H1 (cell line): ENCODE results near the gene UBE4B. TPM values are rescaled to one million over a fixed set of nuclear protein-coding genes. Genes with fewer than 3 reads are reported as not detected.

Experiments used
- ATF2 ChIP-seq: IDR thresholded peaks from 2 replicates; pipeline ENCODE4 v1.6.1; 2012; ENCODE audit warnings: low read length, inconsistent platforms
- CTBP2 ChIP-seq: IDR thresholded peaks from 2 replicates; pipeline ENCODE4 v1.7.0; 2011; ENCODE audit warnings: borderline replicate concordance, mild to moderate bottlenecking, moderate library complexity, mixed read lengths, low read length; ENCODE audit not compliant: insufficient read depth, insufficient read length
- JUN ChIP-seq: IDR thresholded peaks from 2 replicates; pipeline ENCODE4 v1.6.1; 2011; ENCODE audit warnings: low read depth, mild to moderate bottlenecking, improper control_type of control experiment, low read length
- MAX ChIP-seq: IDR thresholded peaks from 2 replicates; pipeline ENCODE4 v1.6.1; 2012; ENCODE audit warnings: inconsistent platforms
- NANOG ChIP-seq: IDR thresholded peaks from 2 replicates; pipeline ENCODE4 v1.6.1; 2011; ENCODE audit warnings: low read length, low read depth, mild to moderate bottlenecking, inconsistent platforms; ENCODE audit not compliant: insufficient read depth, poor library complexity, severe bottlenecking
- POLR2A ChIP-seq, 2 experiments: IDR thresholded peaks; 1 replicate in 1 of 2; 2 replicates in 1 of 2; pipeline ENCODE4 v1.6.1; 2011; ENCODE audit warnings: low read depth in 2 of 2, low read length in 2 of 2, mild to moderate bottlenecking in 2 of 2; ENCODE audit errors: control extremely low read depth in 1 of 2
- SIRT6 ChIP-seq: IDR thresholded peaks from one replicate; pipeline ENCODE4 v1.7.1; 2012; ENCODE audit warnings: low read length, inconsistent platforms
- SP2 ChIP-seq: IDR thresholded peaks from 2 replicates; pipeline ENCODE4 v1.6.1; 2012; ENCODE audit warnings: mild to moderate bottlenecking, low read length, inconsistent platforms
- TAF7 ChIP-seq: optimal IDR thresholded peaks from 2 replicates; pipeline ENCODE3; 2011; ENCODE audit warnings: low read depth, mild to moderate bottlenecking, inconsistent platforms, low read length, moderate library complexity, borderline replicate concordance
- polyA plus RNA-seq, 7 experiments: library from polyadenylated mRNA; depleted of rRNA in 3 of 7; stranded (reverse) in 5 of 7; unstranded in 2 of 7; fragments of >200 nt in 5 of 7; fragments of 200-250 nt in 2 of 7; gene quantifications; 1 replicate in 5 of 7; 2 replicates in 1 of 7; 4 replicates in 1 of 7; pipeline versions ENCODE4 v1.2.1 to v1.2.3, GENCODE V29; 2011 to 2013; ENCODE audit warnings: missing spikeins in 2 of 7, mixed read lengths in 2 of 7
- total RNA-seq: library from RNA; stranded (reverse); fragmentation: NEBNext Ultra II Directional; extraction: Animal tissue kit (Norgen Biotek cat#: 25700); gene quantifications from 2 replicates; pipeline ENCODE4 v1.2.1, GENCODE V29; 2021

UBE4B gene
- total and polyA plus RNA-seq, 2 of the 8 experiments (the other 6 are each of a cell fraction or from before 2014, with no cell fraction given) = 24.5 to 90.1 TPM

GRCh38 chr1:10160907-10161490 lies 128.2 kb downstream of the UBE4B start (continued):
- TF ChIP-seq NANOG (no peak), JUN (no peak), SIRT6 (no peak), SP2 (no peak), POLR2A (IDR thresholded peaks at IDR 0.05; ENCODE audit: control extremely low read depth in 1 of 2, low read depth in 2 of 2, low read length in 2 of 2) (no peak), TAF7 (no peak), MAX (no peak), CTBP2 (no peak), ATF2 (no peak)
